Measurements from ENCODE around the gene WFS1.

WFS1 gene

DNA sequence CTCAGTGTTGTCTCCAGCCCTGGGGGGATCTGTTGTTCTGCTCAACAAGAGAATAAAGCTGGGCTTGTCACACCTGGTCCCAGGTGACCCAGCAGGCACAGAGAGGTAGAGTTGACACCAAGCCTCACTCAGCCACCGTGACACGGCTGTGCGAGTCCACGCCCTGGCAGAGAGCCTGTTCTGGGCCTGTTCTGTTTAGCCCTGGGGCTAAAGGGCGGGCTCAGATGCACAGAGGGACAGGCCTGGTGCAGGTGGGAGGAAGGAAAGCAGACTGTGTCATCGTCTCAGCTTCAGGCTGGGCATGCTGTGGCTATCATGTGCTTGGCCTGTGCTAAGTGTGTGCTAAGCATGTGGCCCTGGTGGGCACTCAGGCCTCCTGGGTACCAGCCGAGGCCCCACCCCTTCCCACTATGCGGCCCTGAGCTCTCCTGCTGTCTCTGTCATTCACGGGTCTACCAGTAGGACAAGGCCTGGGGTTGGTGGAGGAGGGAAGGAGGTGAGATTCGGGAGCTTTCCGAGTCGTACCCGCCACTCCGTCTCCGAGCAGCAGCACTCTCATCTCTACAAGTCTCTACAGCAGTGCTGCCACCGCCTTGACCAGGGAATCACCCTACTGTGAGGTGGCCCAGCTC is 10.8 kb downstream of the WFS1 start:
- DNase-seq, result no peak

GRCh38 chr4:6281436-6282313 is 12.0 kb downstream of the WFS1 start:
- no peak for DNase-seq

GRCh38 chr4:6282314-6282771 is 12.7 kb downstream of the WFS1 start:
- DNase-seq, result no peak

GRCh38 chr4:6283282-6283681 is 13.6 kb downstream of the WFS1 start:
- DNase-seq, result no peak

- no peak for DNase-seq
These were observed 17.6 kb downstream of the WFS1 start for GRCh38 chr4:6287017-6287788.

DNA sequence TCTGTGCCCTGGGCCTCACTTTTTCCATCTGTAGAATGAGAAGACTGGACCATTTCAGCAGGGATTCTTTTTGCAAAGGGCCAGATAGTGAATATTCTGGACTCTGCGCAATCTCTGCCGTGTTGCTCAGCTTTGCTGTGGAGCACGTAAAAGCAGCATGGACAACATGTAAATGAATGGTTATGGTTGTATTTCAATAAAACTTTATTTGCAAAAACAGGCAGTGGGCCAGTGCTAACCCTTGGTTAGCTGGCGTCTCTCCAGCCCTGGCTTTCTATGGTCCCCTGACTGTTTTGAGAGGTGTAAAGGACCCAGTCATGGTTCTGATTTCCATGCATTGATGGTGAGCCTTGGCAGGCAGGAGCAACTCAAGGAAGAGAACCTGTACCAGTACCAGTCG is 18.7 kb downstream of the WFS1 start:
- DNase-seq, result no peak

- no peak for DNase-seq
These were observed 19.2 kb downstream of the WFS1 start for GRCh38 chr4:6288871-6289270.

DNA sequence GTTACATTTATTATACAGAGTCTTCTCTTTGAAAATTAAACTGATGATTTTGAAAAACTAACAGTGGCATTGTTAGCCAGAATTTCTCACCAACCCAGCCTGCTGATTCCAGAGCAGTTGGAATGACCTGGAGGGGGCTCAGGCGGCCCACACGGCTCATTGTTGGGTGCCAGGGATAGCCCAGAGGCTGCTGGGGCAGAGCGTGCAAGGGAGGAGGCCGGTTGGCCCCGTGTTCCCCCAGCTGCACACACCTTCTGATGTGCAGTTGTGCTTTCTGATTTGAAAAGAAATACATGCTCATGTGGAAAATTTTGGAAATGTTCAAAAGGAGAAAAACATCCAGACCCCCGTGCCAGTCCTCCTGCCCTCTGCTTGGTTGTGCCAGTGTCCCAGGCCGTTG is 20.6 kb downstream of the WFS1 start:
- no peak for DNase-seq

DNA sequence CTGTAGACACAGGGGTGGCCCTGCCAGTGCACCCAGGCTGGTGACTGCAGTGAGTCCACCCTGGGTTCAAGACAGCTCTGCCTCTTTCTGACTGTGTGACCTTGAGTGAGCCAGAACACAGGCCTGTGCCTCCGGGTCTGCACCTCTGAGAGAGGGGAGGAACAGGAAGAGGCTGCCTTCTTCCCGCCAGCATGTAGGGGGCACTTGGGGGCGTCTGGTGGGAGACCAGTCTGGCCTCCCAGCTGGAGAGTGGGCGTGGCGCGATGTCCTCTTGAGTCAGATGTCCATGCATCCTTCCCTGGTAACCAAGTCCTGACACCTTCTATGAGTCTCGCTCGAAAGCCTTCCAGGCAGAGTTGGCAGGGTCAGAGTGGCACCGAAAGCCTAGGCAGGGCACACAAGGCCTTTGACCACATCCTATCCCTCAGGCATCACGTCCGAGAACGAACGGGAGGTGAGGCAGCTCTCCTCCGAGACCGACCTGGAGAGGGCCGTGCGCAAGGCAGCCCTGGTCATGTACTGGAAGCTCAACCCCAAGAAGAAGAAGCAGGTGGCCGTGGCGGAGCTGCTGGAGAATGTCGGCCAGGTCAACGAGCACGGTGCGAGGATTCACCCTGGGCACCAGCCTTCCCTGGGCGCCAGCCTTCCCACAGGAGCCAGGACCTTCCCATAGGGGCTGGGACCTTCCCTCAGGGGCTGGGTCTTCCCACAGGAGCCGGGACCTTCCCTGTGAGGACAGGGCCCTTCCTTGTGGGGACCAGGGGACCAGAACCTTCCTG is 21.3 kb downstream of the WFS1 start:
- no peak for DNase-seq

- no peak for DNase-seq
These were observed 22.2 kb downstream of the WFS1 start for GRCh38 chr4:6291784-6292297.

- DNase-seq, result no peak
These were observed 22.9 kb downstream of the WFS1 start for GRCh38 chr4:6292376-6293096.

DNA sequence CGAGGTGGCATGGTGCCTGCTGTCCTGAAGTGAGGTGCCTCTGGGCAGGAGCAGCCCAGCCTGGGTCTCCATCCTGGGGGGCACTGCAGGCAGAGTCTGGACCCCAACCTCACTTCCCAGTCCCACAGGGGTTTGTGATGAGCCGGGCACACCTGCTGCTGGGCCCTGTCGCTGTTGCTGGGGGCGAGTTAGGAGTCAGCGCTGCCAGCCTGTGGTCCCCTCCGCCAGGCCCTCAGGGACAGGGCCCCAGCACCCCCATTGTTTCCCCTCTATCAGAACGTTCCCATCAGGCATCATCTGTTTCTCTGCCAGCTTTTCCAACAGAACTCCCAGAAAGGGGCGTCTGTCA is 23.4 kb downstream of the WFS1 start:
- no peak for DNase-seq

DNA sequence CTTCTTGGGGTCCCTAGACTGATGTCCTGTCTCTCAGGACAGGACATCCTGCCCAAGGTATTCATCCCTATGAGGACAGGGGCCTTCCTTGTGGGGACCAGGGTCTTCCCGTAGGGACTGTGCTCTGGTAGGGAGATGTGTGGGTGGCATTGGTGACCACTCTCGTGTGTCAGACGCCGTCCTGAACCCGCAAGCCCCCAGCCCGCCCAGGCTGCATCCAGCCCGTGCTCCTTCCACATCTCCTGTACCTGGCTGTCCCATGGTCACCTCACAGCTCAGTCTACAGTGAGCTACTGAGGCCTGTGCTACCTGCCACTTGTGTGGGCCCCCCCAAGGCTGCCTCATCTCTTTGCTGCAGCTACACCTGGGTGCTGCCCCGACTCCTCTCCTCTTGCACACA is 24.0 kb downstream of the WFS1 start:
- no peak for DNase-seq

DNA sequence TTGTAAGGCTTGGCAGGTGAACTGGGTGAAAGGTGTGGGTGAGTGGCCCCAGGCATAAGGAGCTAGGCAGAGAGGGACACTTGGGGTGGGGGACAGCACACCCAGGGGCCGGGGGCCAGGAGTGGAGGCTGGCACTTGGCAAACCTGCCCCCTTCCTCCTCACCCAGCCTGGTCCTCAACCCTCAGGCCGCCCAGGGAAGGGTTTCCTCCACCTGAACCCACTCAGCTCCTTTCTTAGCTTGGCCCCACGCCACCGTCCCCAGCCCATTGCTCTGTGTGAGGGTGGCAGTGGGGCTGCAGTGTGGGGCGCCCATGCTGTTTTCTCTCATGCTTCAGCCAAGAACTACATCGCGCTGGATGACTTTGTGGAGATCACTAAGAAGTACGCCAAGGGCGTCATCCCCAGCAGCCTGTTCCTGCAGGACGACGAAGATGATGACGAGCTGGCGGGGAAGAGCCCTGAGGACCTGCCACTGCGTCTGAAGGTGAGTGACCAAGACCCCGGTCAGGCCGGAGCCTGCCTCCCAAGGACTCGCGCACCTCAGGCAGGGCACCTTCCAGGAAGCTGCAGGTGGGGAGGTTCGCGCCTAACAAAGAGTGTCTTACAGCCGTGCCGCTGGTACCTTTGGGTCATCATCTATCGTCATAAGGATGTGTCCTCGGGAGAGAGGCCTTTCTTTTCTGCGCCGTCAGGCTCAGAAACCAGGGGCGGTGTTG is 25.2 kb downstream of the WFS1 start:
- no peak for DNase-seq

GRCh38 chr4:6295495-6295894 is 25.8 kb downstream of the WFS1 start:
- no peak for DNase-seq

DNA sequence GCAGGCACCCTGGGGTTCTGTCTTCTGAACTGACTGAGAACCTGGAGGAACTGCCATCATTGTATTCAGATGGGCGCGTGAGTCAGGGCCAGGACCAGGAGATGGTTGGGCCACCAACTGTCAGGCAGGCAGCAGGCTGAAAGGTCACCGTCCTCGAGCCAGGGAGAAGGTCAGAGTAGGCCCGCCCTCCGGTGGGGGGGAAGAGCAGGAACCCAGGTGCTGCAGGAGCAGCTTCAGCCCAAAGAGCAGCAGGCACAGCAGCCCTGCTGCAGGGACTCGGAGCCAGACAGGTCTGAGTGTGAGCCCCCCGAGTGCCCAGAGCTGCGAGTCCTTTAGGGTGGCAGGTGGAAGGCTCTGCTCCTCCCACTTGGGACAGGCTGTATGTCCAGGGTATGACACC is 26.4 kb downstream of the WFS1 start:
- no peak for DNase-seq

- DNase-seq, result no peak
These were observed 27.7 kb downstream of the WFS1 start for GRCh38 chr4:6297266-6297815.

DNA sequence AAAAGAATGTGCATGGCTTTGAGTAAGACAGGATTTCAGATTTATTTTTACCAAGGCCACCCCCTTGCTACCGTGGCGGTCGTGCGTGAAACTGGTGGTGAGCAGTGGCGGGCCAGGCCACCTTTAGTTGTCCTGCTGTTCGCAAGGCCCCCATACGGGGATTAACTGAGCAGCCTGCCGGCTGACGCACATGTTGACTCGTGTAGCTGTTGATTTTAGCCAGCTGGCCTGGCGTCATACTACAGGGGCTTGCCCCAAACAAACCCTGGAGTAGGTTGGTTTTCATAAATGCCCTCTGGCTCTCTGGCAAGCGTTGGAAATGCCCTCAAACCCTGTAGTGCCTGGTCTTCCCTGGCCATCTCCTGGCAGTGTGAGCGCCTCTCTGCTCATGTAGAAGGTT is 28.4 kb downstream of the WFS1 start:
- no peak for DNase-seq

GRCh38 chr4:6298852-6299251 is 29.2 kb downstream of the WFS1 start:
- no peak for DNase-seq

DNA sequence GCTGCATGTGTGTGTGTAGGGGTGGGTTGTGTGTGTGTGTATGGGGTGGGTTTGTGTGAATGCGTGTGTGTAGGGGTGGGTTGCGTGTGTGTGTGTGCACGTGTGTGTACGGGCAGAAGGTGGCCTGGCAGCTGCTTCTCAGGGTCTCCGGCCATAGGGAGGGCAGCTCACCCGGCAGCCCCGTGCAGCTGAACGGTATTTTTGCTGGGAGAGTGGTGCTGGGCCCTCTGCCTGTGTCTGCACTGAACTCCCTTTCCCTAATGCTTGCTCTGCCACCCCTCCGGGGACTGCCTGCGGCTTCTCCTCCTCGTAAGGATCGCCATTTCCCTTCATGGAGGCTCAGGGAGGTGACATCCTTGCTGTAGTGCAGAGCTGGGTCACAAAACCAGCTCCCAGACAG is 30.2 kb downstream of the WFS1 start:
- no peak for DNase-seq

- DNase-seq, result no peak
These were observed 30.7 kb downstream of the WFS1 start for GRCh38 chr4:6300359-6300758.
